Testis (tissue), 3 donors: ENCODE measurements around the gene SMIM22. TPM values are rescaled to one million over a fixed set of nuclear protein-coding genes. Genes with fewer than 3 reads are reported as not detected.

Source experiments
- DNase-seq: peaks from one replicate; pipeline ENCODE4 v3.0.0-alpha.2; 2019
- H3K27ac ChIP-seq, 2 donors: fragments of 200-600 bp; sonication (generic); one replicate each; pipeline ENCODE4 v1.5.1; 2019
- H3K27me3 ChIP-seq: fragments of 200-600 bp; sonication (generic); one replicate; pipeline ENCODE4 v1.5.1; 2019
- H3K36me3 ChIP-seq: fragments of 200-600 bp; sonication (generic); one replicate; pipeline ENCODE4 v1.5.1; 2017; ENCODE audit warnings: low read depth; ENCODE audit errors: missing control alignments
- H3K4me1 ChIP-seq: fragments of 200-600 bp; sonication (generic); one replicate; pipeline ENCODE4 v1.5.1; 2019
- H3K4me3 ChIP-seq, 2 donors: fragments of 200-600 bp; sonication (generic); one replicate each; pipeline ENCODE4 v1.5.1; 2017 to 2019
- H3K9me3 ChIP-seq: fragments of 200-600 bp; sonication (generic); one replicate; pipeline ENCODE4 v1.5.1; 2017
- CTCF ChIP-seq, 3 experiments: fragments of 450-650 bp in 2 of 3; fragments of 200-600 bp in 1 of 3; sonication (generic) in 1 of 3; IDR thresholded peaks; one replicate each; pipeline ENCODE4 v1.5.1; 2016 to 2019; ENCODE audit warnings: antibody characterized with exemption in 3 of 3, mild to moderate bottlenecking in 2 of 3, moderate library complexity in 1 of 3
- POLR2A ChIP-seq: fragments of 450-650 bp; IDR thresholded peaks from one replicate; pipeline ENCODE4 v1.6.1; 2017; ENCODE audit warnings: antibody characterized with exemption, mild to moderate bottlenecking, moderate library complexity
- WGBS, 2 donors: methylation state at CpG; one replicate each; pipeline ENCODE4 v1.1.5; 2018; 5-methylcytosine and 5-hydroxymethylcytosine counted together
- intact Hi-C: fragments of 100-400 bp; cut with DNase I; formaldehyde crosslinking; loops from one replicate; pipeline ENCODE4 v1.15.1; 2023; ENCODE audit warnings: low total_unique reads
- polyA plus RNA-seq: library from polyadenylated mRNA; stranded (reverse); fragments of 350-450 nt; fragmentation: Illumina TruSeq; extraction: RNeasy Lipid Tissue Mini Kit (QIAGEN cat#74804); gene quantifications from one replicate; pipeline ENCODE4 v1.2.3, GENCODE V29; 2014; ENCODE audit warnings: low read depth, low replicate concordance; ENCODE audit not compliant: insufficient read depth
- total RNA-seq, 2 donors: library from RNA; depleted of rRNA; stranded (reverse); fragments of >200 nt; gene quantifications; one replicate each; pipeline ENCODE4 v1.2.3, GENCODE V29; 2016

Gene SMIM22
- total and polyA plus RNA-seq, 3 donors from 2014 or later, result 6.1 to 41.3 (median 9.8) TPM

- WGBS, 2 donors, result 96% methylated on average over 11 to 15 of the region's 16 CpGs
- Histone ChIP-seq H3K9me3 (no peaks in the 10 kb centered on the region), H3K4me1 (peaks cover 10% of the 10 kb centered on the region), H3K27ac (no peak overlapping the region), H3K36me3 (no peaks in the 10 kb centered on the region), H3K4me3 (no peak overlapping the region), H3K27me3 (no peaks in the 10 kb centered on the region)
- intact Hi-C loops, result no loop called here
- TF ChIP-seq CTCF (IDR thresholded peaks at IDR 0.05) (no peak), POLR2A (no peak)
- DNase-seq, result no peak
Observed at GRCh38 chr16:4798456-4798855, 3.3 kb downstream of the SMIM22 start.

- TF ChIP-seq POLR2A (no peak), CTCF (IDR thresholded peaks at IDR 0.05) (no peak)
- Histone ChIP-seq H3K9me3 (no peaks in the 10 kb centered on the region), H3K27ac (no peak overlapping the region), H3K4me3 (no peak overlapping the region), H3K4me1 (peaks cover 10% of the 10 kb centered on the region), H3K36me3 (no peaks in the 10 kb centered on the region), H3K27me3 (no peaks in the 10 kb centered on the region)
- intact Hi-C loops, result no loop called here
- 92 to 94% methylated on average over 10 to 18 of the region's 19 CpGs for WGBS, 2 donors
- DNase-seq, result no peak
Observed at GRCh38 chr16:4799171-4799855, 4.1 kb downstream of the SMIM22 start.

- intact Hi-C loops, result no loop called here
- Histone ChIP-seq H3K27me3 (no peaks in the 10 kb centered on the region), H3K4me3 (no peak overlapping the region), H3K9me3 (no peaks in the 10 kb centered on the region), H3K36me3 (no peaks in the 10 kb centered on the region), H3K4me1 (peaks cover 12% of the 10 kb centered on the region), H3K27ac (no peak overlapping the region)
- peak; percentile 50 for DNase-seq
- TF ChIP-seq CTCF (IDR thresholded peaks at IDR 0.05) (no peak), POLR2A (no peak)
- WGBS, 2 donors, result 80 to 86% methylated on average over 8 to 17 of the region's 17 CpGs
Observed at GRCh38 chr16:4800290-4801041, 5.3 kb downstream of the SMIM22 start.

- peak overlapping the region; percentile 50 to 88 for H3K27ac ChIP-seq
- H3K4me3 ChIP-seq, result peak overlapping the region; percentile 77 to 80
- TF ChIP-seq POLR2A, result no peak
- no peak for TF ChIP-seq CTCF (IDR thresholded peaks at IDR 0.05)
- H3K4me1 ChIP-seq, result peaks cover 12% of the 10 kb centered on the region
- H3K27me3 ChIP-seq, result no peaks in the 10 kb centered on the region
- 45 to 55% methylated on average over 21 to 29 of the region's 29 CpGs for WGBS, 2 donors
- no peak for DNase-seq
- no peaks in the 10 kb centered on the region for H3K36me3 ChIP-seq
- H3K9me3 ChIP-seq, result no peaks in the 10 kb centered on the region
- intact Hi-C loops, result no loop called here
Observed at GRCh38 chr16:4801051-4801961, 6.1 kb downstream of the SMIM22 start.
